Camera-type eye (tissue), 1 donor: ENCODE data around the gene AATF. TPM values are rescaled to one million over a fixed set of nuclear protein-coding genes. Genes with fewer than 3 reads are reported as not detected.

Experiments used
- total RNA-seq: library from RNA; depleted of rRNA; stranded (reverse); fragments of >200 nt; gene quantifications from one replicate; pipeline ENCODE4 v1.2.3, GENCODE V29; 2014

The AATF gene, protein sequence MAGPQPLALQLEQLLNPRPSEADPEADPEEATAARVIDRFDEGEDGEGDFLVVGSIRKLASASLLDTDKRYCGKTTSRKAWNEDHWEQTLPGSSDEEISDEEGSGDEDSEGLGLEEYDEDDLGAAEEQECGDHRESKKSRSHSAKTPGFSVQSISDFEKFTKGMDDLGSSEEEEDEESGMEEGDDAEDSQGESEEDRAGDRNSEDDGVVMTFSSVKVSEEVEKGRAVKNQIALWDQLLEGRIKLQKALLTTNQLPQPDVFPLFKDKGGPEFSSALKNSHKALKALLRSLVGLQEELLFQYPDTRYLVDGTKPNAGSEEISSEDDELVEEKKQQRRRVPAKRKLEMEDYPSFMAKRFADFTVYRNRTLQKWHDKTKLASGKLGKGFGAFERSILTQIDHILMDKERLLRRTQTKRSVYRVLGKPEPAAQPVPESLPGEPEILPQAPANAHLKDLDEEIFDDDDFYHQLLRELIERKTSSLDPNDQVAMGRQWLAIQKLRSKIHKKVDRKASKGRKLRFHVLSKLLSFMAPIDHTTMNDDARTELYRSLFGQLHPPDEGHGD
- 20.2 TPM for total RNA-seq

DNA sequence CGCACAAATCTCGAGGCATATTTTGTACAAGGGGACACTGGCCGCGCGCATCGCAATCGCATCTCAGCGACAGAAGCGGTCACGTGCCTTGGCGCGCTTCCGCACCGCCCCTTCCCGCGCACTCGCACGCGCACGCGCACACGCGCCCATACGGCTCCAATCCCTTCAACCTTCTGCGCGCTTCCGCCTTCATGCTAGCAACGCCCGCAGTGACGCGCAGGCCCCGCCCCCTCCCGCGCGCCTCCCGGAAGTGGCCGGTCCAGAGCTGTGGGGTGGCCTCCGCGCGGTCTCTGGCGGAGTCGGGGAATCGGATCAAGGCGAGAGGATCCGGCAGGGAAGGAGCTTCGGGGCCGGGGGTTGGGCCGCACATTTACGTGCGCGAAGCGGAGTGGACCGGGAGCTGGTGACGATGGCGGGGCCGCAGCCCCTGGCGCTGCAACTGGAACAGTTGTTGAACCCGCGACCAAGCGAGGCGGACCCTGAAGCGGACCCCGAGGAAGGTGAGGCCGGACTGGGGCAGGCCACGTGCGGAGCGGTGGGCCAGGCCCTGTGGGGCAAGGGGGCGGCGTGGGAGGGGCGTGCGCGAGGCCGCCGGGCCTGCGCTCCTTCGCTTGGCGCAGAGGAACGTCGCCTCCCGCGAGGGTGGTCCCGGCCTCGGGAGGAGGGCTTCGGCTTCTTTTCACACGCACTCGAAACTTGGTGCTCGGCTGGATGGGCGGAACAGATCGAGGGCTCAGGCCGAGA is at the start of gene AATF:
TSS of gene AATF (plus strand) at position 238 of the 744 bp plus-strand sequence. CDS start at position 410, 172 bp downstream.

DNA sequence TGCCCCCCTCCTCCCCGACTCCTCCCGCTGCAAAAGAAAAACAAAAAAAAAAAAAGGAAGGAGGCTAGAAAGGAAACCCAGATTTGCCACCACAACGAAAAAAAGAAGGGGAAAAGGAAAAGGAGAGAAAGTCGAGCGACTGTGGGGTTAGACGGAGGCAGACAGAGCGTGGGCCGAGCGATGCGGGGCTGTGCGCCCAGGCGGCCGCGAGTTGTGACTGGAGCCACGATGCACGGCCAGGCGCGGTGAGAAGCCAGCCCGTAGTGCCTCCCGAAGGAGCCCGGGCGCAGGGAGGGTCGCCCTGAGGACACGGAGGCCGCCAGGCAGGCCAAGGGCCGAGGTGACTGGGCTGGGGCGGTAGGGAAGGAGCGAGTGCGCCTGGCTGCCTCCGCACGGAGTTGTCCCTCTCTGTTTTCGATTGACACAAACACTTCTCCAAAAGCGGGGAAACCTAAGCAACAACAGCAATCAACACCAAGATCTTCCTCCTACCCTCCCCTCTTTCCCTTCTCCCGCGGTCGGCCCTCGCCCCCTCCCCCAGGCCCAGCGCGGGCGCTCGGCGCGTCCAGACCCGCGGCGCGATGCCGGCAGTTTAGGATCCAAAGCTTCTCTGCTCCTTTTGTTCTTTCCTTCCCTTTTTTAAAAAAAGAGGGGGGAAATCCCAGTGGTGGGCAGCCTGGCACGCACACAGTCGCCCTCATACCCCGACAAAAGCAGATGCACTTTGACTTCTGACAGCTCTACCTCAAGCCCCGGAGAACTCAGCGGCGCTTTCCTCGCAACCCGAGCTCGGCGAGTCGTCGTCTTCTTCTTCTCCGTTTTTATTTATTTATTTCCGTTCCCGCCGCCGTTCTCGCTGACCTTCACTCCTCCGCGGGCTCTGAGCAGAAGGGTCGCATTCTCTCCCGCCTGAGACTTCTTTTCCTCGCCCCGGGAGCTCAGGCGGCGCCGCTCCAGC is 11.5 kb upstream of the AATF start, which contains the start of gene LHX1:
TSS of gene LHX1 (plus strand) at position 475 of the 958 bp plus-strand sequence. CDS start 723 bp downstream, outside the sequence.

Other genes starting within 250 kb of the AATF start
- gene LHX1, start 11.5 kb upstream of the AATF start, total RNA-seq = 2.6 TPM